ENCODE results near the gene FABP2.
A peak's percentile ranks its signal among the peaks of the same experiment; 100 is the strongest.

Gene FABP2

DNA sequence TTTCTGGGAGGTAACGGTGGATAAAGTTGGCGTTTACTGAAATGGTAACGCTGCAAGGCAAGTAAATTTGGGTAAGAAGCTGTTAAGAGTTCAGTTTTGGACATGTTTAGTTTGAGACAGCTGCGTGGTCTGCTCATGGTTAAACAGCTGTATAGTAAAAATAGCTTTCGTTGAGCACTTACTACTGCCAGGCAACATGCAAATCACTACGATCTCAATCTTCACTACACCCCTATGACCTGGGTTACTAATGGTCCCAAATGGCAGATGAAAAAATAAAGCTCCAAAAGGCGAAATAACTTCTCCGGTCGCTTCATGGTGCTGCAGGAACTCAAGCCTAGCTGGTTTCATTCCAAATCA, 22.2 kb downstream of the FABP2 start:
- intact Hi-C loops (cut with DNase I; ENCODE audit: low total_unique reads) = loop anchor here (10.0 kb wide), 1 partner anchor 325 kb away; the partner anchor contains the start of gene PDE5A
- Histone ChIP-seq H3K4me3 (peak overlapping the region; percentile 70 to 82), H3K27ac (peak overlapping the region; percentile 93 to 95), H3K36me3 (peaks cover 10 to 23% (median 17%) of the 10 kb centered on the region in 3 donors), H3K9me3 (no peaks in the 10 kb centered on the region), H3K4me1 (peaks cover 0 to 52% (median 18%) of the 10 kb centered on the region in 4 donors), H3K27me3 (no peaks in the 10 kb centered on the region)
- TF ChIP-seq, protein P1, sequence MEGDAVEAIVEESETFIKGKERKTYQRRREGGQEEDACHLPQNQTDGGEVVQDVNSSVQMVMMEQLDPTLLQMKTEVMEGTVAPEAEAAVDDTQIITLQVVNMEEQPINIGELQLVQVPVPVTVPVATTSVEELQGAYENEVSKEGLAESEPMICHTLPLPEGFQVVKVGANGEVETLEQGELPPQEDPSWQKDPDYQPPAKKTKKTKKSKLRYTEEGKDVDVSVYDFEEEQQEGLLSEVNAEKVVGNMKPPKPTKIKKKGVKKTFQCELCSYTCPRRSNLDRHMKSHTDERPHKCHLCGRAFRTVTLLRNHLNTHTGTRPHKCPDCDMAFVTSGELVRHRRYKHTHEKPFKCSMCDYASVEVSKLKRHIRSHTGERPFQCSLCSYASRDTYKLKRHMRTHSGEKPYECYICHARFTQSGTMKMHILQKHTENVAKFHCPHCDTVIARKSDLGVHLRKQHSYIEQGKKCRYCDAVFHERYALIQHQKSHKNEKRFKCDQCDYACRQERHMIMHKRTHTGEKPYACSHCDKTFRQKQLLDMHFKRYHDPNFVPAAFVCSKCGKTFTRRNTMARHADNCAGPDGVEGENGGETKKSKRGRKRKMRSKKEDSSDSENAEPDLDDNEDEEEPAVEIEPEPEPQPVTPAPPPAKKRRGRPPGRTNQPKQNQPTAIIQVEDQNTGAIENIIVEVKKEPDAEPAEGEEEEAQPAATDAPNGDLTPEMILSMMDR (IDR thresholded peaks at IDR 0.05) = no peak
- DNase-seq = no peak

DNA sequence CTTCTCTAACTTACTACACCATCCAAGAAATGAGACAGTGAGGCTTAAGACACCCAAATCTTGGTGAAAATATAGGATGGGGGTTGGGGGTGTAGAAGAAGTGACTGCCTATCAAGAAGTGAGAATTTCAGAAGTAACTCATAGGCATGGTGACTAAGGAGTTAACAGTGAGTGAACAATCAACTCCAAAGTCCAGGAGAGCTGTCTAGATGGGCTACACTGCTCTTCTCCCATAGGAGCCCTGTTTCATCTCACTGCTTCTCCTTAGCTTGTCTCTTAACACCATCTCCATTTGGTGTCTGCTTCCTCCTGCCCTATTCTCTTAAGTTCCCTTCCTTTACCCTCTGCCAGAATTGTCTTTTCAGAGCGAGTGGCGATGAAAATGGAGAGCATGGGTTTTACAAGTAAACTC, 22.7 kb downstream of the FABP2 start:
- no peaks in the 10 kb centered on the region for H3K27me3 ChIP-seq
- H3K4me1 ChIP-seq = peaks cover 0 to 52% (median 18%) of the 10 kb centered on the region in 4 donors
- H3K4me3 ChIP-seq = peak overlapping the region; percentile 70 to 82
- H3K9me3 ChIP-seq = no peaks in the 10 kb centered on the region
- H3K27ac ChIP-seq = peak overlapping the region; percentile 93 to 95
- DNase-seq = no peak
- H3K36me3 ChIP-seq = peaks cover 10 to 23% (median 17%) of the 10 kb centered on the region in 3 donors
- TF ChIP-seq, protein P1 (IDR thresholded peaks at IDR 0.05) = no peak
- intact Hi-C loops (cut with DNase I; ENCODE audit: low total_unique reads) = no loop called here

DNA sequence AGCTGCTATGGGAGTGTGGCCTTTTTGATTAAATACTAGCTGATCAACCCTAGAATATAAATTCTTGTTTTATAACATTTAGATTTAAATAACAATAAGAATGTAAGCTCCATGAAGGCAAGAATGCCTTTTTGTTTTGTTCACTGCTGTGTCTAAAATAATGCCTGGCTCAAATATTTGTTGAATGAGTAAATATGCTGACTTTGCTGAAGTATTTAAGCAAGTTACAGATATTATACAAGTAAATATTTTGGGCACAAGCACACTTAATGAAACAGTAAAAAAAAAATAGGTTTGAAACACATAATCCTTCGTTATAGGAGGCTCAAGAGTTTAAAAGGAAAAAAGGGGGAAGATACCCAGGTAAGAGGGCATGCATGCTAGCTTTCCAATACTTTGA, 24.1 kb downstream of the FABP2 start:
- H3K27ac ChIP-seq = no peak overlapping the region
- no peak for DNase-seq
- peaks cover 0 to 52% (median 18%) of the 10 kb centered on the region in 4 donors for H3K4me1 ChIP-seq
- H3K9me3 ChIP-seq = no peaks in the 10 kb centered on the region
- TF ChIP-seq, protein P1 (IDR thresholded peaks at IDR 0.05) = no peak
- H3K4me3 ChIP-seq = peak overlapping the region; percentile 3 to 82
- no peaks in the 10 kb centered on the region for H3K27me3 ChIP-seq
- H3K36me3 ChIP-seq = peaks cover 14 to 30% (median 26%) of the 10 kb centered on the region in 3 donors
- intact Hi-C loops (cut with DNase I; ENCODE audit: low total_unique reads) = no loop called here

DNA sequence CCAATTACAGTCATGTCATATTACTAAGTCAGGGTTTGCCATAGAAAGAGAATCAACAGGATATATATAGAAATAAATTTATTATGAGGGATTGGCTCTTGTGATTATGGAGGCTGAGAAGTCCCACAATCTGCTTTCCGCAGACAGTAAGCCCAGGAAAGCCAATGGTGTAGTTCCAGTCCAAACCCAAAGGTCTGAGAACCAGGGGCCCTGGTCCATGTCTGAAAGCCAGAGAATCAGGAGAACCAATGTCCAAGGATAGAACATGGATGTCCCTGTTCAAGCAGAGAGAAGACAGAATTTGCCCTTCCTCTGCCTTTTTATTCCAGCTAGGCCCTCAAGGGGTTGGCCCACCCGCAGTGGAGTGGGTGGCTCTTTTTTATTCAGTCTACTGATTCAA, 25.6 kb downstream of the FABP2 start:
- intact Hi-C loops (cut with DNase I; ENCODE audit: low total_unique reads) = no loop called here

DNA sequence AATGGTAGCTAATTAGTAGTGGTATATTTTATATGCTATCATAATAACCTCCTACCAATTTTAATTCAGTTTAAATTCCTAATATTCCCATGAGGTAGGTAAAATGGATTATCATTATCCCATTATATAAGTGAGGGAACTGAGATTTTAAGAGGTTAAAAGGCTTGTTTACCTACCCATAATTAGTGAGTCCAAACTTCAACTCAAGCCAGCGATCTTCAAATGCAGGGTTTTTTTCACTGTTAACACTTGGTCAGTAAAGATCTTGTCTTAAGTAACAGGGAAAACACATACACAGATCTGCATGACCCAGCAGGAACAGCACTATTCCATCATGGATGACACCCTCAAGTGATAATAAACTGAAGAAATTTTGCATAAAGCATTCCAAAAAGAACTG, 31.3 kb downstream of the FABP2 start:
- Histone ChIP-seq H3K4me3 (no peak overlapping the region), H3K4me1 (peaks cover 0 to 15% (median 4%) of the 10 kb centered on the region in 4 donors), H3K9me3 (no peaks in the 10 kb centered on the region), H3K36me3 (peaks cover 7 to 30% (median 29%) of the 10 kb centered on the region in 3 donors), H3K27me3 (no peaks in the 10 kb centered on the region), H3K27ac (no peak overlapping the region)
- intact Hi-C loops (cut with DNase I; ENCODE audit: low total_unique reads) = no loop called here
- TF ChIP-seq, protein P1 (IDR thresholded peaks at IDR 0.05) = no peak
- no peak for DNase-seq

More for the DNA sequence above, 25.6 kb downstream of the FABP2 start:
- TF ChIP-seq, protein P1 (IDR thresholded peaks at IDR 0.05) = no peak
- no peak overlapping the region for H3K27ac ChIP-seq
- H3K9me3 ChIP-seq = no peaks in the 10 kb centered on the region
- no peak overlapping the region for H3K4me3 ChIP-seq
- peaks cover 0 to 52% (median 18%) of the 10 kb centered on the region in 4 donors for H3K4me1 ChIP-seq
- no peaks in the 10 kb centered on the region for H3K27me3 ChIP-seq
- H3K36me3 ChIP-seq = peaks cover 17 to 42% (median 38%) of the 10 kb centered on the region in 3 donors
- no peak for DNase-seq

All from tibial artery (tissue), 4 donors.